NK-92 (cell line): ENCODE measurements around the gene SF3A1.

Experiments
- DNase-seq: peaks from one replicate; lab custom pipeline; 2025; ENCODE audit not compliant: unreplicated experiment; lab: John Stamatoyannopoulos, UW

The SF3A1 gene

DNA sequence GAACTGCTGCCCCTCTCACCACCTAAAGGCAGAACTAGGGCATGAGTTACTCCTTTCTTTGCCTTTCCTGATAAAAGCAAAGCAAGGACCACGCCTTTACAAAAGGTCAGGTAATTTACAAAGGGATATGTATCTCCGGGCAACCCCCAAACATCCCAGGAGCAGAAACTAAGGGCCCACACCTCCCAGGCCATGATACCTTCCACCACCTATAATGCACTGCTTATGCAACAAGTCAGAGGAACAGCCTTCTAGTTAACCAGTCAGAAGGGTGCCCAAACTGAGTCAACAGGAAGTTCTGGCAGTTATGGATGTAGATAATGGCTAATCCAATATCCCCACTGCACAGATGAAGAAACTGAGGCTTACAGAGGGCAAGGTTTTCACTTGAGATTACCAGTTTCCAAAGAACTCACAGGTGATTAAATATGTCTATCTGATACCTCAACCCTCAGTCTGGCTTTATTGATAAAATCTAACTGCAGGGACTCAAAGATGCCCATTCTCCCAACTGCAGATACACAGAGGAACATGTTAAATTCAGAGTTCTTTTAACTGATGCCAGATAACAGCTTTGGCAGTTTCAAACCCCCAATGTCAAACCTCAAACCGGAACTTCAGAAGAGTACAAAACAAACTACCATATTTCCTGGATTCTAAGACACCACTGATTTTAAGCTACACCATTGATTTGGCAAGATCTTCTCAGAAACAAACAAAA lies 50.6 kb downstream of the SF3A1 start:
- DNase-seq = no peak

DNA sequence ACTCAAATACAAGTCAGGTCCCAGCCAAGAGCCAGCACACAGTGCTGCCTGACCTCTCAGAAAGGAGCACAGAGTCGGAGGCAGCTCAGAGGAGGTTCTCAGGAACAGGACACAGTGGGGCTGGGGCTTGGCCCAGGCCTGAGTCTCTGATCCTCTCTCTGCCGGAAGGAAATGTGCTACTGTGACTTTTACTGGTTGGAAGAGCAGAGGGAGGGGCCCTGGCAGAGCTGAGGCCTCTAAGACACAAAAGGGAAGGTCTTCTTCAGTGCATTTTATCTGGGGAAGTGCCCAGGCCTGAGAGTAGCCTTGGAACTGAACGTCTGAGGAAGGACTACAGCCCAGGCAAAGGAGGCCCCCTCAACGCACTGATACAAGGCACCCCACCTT lies 51.2 kb downstream of the SF3A1 start:
- DNase-seq = no peak

DNA sequence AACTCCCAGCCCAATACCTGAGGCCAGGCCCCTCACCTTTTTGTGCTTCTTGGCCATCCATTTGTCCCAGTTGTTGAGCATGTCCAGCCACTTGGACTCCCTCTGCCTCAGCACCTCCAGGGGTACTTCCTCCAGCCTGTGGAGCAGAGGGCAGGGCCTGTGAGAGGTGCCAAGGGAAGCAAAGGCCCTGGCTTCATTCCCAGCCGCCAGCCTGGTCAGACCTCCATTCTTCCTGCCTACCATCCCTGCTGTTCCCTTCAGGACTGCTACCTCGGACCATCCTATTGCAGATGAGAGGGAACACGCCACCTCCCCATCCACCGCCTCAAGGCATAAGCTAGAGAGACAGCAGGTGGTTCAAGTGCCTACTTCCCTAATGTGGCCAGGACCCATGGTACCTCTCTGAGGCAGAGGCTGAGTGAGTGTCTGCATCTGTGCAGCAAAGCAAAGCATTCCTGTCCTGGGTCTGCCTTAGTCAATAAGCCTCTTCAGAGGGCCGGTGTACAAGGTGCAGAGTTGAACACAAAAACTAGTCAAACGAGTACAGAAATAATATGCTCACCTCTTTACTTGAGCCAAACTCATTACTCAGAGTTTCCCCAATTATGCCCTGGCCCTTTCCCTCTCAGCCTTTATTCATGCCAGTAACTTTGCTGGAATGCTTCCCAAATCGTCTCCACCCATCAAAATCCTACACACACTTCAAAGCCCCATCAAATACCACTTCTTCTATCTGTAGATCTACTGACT lies 52.0 kb downstream of the SF3A1 start:
- DNase-seq = no peak

- DNase-seq = no peak
Observed at GRCh38 chr22:30302810-30303138, 53.9 kb downstream of the SF3A1 start.

GRCh38 chr22:30301995-30302809 lies 54.5 kb downstream of the SF3A1 start:
- no peak for DNase-seq

DNA sequence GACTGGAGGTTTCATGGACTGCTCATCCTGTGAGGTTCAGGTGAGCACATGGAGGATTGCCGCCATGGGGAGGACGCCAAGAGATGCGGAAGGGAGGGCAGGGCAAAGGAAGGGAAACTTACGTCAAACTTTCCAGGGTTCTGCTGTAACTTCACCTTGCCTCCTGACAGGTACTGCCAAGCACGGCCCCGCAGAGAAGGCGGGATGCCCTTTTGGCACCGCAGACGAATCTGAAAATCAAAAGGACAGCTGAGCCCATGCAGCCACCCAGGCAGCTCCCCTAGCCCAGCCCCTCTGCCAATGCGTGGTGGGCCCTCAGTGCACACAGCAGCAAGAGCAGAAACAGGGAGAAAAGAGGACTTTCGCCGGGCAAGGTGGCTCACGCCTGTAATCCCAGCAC lies 57.4 kb downstream of the SF3A1 start:
- DNase-seq = no peak

- no peak for DNase-seq
Observed at GRCh38 chr22:30297991-30298701, 58.5 kb downstream of the SF3A1 start.

GRCh38 chr22:30297276-30297990 lies 59.3 kb downstream of the SF3A1 start:
- no peak for DNase-seq

DNA sequence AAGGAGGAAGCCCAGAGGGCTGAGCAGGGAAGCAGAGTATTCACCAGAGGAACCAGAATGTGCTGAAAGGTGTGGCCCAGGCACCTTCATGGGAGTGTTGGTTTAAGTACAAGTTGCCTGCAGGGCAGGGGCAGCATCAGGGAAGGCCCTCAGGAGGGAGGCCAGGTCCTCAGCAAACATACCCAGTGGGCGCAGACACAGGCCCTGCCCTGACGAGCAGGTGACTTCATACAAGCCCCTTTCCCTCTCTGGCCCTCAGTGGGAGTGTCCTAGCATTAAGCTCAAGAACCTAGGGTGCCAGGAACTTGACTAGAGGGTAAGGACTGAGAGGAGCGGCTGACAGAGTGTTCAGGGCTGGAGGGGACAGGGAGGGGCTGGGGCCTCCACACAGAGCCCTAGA lies 59.9 kb downstream of the SF3A1 start:
- no peak for DNase-seq

GRCh38 chr22:30296324-30296723 lies 60.4 kb downstream of the SF3A1 start:
- no peak for DNase-seq

DNA sequence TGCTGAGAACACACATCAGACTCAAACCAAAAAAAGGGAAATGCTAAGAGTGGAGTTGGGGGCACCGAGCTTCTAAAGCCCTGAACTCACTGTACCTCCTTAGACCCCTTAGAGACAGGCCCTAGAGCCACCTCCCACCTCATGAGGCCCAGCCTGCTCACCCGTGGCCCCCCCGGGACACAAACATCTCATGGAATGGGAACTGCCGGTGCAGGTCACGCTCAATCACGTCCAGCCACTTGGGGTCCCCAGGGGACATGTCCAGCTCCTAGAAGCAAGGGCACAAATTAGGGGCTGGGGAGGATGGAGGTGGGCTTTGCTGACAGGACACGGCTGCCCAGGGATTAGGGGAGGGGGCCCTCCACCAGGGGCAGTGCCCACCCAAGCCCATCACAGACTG lies 61.1 kb downstream of the SF3A1 start:
- DNase-seq = no peak

- DNase-seq = no peak
Observed at GRCh38 chr22:30294830-30295229, 61.9 kb downstream of the SF3A1 start.

DNA sequence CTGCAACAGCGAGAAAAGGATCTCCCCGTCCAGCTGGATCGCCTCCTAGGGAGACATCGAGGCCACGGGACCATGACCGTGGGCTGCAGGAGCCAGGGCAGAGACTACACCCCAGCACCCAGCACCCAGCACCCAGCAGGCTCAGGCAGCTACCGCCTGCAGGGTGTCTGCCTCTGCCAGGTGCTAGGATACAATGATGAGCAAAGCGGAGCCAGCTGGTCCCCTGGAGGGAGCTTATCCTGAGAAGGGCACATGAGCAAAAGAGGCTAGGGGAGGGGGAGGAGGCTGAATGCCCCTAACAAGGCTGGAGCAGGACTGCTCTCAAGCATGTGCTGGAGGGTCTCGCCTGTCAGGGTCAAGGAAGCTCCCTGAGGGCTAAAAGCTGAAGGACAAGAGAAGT lies 62.6 kb downstream of the SF3A1 start:
- no peak for DNase-seq

- no peak for DNase-seq
Observed at GRCh38 chr22:30293026-30293425, 63.7 kb downstream of the SF3A1 start.

DNA sequence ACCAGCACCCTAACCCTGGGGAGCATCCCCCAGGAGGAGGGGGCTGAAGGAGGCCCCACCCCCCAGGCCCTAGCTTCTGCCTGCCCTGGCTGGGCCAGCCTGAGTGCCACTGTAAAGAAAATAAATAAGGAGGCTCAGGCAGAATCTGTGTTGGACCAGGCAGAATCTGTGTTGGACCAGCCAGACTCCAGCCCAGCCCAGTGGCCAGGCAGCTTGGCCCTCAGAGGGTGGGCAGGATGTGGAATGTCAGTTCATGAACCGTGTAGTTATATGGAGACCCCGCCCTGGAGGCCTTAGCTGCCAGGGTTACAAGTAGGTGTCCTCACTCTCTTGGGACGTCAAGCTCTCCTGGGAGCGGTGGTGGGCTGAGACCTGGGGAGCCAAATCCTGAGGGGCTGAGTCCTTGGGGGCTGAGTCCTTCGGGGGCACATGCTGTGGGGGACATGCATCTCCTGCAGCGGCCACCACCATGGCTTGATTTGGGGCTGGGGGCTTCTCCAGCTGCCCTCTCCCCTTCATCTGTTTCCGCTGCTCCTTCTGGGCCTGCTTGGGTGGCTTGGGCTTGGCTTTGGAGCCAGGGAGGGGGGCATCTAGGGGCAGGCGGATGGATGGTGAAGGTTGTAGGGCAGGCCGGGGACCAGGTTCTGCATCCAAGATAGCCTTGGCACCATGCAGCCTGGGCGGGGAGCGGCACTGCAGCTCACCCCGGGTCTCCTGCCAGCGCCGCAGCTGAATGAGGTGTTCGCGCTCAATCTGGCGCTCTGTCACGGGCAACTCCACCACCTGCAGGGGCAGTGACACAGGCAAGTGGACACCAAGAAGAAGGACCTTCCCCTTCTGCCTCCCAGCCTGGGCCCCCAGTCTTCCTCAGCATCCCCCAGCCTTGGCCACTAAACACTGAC lies 64.4 kb downstream of the SF3A1 start:
- no peak for DNase-seq

GRCh38 chr22:30291058-30291892 lies 65.4 kb downstream of the SF3A1 start:
- no peak for DNase-seq

GRCh38 chr22:30290342-30291057 lies 66.2 kb downstream of the SF3A1 start:
- no peak for DNase-seq

- no peak for DNase-seq
Observed at GRCh38 chr22:30289980-30290313, 66.7 kb downstream of the SF3A1 start.
